Measurements from ENCODE around the gene PLCG2.

GRCh38 chr16:81752225-81752875, 26.7 kb upstream of the PLCG2 start:
- no peak for TF ChIP-seq CTCF (IDR thresholded peaks at IDR 0.05; ENCODE audit: low read depth, low read length)
- TF ChIP-seq EZH2phosphoT487 (IDR thresholded peaks at IDR 0.05; ENCODE audit: low read depth) = no peak

All from OCI-LY3 (cell line).